HK-2 (cell line): ENCODE data around the gene RHBDD3.
A peak's percentile ranks its signal among the peaks of the same experiment; 100 is the strongest.
"Not testable (repeated sequence)": the region's sequence is repeated elsewhere in the genome, so short reads cannot be mapped to it uniquely, and the experiment has no call there.

Experiments
- DNase-seq: peaks from one replicate; pipeline ENCODE4 v3.0.0-alpha.2; 2018; ENCODE audit not compliant: unreplicated experiment

Gene RHBDD3

DNA sequence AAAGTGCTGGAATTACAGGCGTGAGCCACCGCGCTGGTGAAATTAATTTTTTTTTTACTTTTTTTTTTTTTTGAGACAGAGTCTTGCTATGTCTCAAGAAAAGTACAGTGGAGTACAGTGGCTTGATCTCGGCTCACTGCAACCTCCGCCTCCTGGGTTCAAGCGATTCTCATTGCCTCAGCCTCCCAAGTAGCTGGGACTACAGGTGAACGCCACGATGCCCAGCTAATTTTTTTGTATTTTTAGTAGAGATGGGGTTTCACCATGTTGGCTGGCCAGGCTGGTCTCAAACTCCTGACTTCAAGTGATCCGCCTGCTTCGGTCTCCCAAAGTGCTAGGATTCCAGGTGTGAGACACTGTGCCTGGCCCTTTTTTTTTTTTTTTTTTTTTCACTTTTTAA, 19.9 kb downstream of the RHBDD3 start:
- not testable (repeated sequence) for DNase-seq

DNA sequence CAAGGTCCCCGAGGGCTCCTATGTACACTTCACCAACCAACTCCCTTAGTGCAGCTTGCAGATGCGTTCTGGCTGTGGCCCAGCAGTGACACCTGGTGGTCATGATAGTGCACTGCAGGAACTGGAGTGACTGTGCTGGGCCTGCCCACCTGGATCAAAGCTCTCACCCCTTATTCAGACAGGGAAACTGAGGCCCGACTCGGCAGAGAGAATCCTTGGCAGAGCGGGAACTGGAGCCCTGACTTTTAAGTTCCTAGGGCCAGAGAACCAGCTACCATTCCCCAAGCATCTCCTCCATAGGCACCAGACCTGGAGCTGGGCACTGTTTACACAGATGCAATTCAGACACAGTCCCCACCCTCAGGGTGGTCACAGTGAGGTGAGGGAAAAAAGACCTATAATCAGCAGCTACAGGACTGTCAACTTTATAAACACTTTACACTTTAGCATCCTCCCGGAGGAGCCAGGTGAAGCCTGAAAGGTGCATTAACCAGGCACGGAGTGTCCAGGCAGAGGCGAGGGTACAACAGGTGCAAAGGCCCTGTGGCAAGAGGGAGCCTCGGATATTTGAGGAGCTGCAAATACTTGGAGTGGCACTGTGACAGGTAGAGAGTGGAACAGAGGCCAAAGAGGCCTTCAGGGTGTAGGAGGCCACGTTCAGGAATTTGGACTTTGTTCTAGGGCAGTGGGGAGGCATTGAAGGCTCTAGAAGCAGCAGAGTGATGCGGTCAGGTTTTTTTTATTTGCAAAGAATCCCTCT, 22.0 kb downstream of the RHBDD3 start:
- peak; percentile 58 for DNase-seq

DNA sequence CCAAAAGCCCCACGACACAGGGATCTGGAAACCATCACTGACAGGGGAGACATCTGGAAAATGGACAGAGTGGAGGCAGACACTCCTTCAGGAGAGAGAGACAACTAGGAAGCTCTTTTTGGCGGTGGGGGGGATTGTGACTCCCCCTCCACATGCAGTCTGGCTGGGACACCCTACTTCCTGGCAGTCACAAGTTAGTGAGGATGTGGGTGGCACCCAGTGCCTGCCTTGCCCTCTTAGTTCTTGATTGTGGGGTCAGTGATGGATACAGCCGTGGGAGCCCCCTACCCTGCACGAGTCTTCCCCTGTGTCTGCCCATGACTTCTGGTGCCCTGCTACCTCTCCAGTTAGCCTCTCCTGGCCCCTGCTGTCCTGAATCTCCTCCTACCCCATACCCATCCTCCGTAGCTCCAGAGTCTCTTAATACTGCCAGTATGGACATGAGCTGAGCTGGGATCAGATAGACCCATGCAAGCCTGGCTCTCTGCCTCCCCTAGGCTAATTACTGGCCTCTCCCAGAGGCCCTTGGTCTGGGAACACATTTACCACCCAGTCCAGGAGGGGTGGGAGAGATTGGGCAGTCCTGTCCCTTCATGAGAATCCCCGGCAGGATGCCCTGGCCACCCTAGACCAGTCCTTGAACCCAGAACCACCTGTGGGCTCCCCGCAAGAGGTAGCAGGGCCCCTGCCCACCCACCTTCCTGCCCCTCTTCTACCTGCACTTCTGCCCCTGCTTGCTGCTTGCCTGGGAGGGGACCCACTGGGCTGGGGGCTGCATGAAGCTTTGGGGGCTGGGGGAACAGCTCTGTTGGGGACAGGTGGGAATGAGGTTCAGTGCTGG, 22.8 kb downstream of the RHBDD3 start:
- no peak for DNase-seq

DNA sequence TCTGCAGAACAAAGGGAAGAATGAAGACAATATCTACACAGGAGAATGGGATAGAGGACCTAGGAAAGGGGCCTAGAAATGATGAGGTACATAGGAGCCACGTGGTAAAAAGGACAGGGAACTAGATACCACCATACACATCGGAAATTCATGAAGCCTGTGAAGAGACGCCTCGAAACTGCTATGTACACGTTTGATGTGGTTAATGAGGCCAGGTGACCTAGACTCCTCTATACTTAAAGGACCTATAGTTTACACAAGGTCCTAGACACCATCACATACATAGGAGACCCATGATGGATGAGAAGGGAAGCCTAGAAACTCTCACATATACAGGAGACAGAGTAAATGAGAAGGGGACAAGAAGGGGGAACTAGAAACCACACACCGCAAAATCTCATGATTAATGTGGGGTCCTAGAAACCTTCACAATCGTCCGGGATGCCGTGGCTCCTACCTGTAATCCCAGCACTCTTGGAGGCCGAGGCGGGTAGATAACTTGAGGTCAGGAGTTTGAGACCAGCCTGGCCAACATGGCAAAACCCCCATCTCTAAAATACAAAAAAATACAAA, 23.8 kb downstream of the RHBDD3 start:
- DNase-seq, result no peak

DNA sequence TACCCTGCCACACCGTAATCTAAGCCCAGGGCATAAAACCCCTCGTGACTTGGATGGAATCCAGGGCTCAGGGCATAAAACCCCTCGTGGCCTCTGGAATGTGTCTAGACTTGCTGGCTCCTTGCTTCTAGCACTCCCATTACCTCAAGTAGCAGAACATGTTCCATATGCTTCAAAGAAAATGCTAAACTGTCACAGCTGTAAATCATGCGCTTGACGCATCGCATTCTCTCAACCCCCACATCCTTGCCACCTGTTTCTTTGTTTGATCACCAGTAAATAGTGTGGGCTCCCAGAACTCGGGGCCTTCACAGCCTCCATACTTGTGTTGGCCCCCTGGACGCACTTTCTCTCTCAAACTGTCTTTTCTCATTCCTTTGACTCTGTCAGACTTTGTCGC, 27.3 kb downstream of the RHBDD3 start:
- not testable (repeated sequence) for DNase-seq

DNA sequence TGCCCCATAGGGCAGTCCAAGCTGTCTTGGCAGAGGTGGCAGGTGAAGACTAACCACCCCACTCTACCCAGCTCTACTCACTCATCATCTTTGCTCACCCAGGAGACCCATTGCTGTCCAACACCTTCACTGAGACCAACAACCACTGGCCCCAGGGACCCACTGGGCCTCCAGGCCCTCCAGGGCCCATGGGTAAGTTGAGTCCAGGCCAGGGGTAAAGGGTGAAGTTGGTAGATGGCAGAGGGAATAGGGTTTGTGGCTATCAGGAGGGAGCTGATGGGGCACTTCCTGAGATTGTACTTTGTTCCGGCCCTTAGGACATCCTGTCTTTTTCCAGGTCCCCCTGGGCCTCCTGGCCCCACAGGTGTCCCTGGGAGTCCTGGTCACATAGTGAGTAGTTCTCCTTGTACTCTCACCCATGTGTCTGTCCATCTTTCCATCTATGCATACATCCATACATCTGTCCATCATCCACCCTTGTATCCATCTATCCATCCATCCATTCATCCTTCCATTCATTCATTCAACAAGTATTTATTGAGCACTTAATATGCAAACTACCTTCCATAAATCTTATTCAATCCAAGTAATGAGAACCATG, 34.4 kb downstream of the RHBDD3 start:
- no peak for DNase-seq

DNA sequence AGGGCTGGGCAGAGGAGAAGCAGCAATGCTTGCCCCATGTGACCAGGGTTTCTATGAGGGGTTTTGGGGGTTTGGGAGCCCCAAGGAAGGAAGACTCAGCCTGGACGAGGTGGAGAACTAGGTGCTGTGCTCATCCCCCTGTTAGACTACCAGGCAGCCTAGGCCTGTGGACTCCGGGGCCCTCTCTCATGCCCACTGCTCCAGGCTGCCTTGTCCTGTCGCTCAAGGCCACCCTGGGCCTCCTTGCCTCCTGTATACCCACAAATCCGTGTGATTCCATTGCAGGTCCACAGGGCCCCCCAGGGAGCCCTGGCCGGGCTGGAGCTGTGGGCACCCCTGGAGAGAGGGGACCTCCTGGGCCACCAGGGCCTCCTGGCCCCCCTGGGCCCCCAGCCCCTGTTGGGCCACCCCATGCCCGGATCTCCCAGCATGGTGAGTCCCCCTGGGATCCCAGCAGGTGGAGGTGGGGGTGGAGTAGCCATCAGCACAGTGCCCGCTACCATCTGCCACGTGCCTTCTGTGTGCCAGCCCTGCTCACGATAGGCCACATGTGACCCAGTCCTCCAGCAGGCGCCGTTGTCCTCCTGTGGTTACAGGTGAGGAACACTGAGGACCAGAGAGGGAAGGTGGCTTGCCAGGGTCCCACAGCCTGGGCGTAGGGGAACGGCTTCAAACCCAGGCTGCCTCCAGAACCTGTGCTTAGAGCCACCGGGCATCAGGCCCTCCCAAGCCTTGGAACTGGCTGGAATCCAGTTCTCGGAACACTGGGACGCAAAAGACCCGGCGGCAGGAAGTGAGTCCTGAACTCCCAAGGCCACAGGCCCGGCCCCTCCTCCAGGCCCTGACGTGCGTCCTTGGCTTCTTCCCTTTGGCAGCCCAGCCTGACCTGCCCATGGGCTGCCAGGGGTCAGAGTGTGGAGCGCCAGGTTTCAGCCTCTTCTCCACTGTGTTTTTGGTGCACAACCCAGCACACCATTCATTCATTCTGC, 35.5 kb downstream of the RHBDD3 start:
- no peak for DNase-seq

DNA sequence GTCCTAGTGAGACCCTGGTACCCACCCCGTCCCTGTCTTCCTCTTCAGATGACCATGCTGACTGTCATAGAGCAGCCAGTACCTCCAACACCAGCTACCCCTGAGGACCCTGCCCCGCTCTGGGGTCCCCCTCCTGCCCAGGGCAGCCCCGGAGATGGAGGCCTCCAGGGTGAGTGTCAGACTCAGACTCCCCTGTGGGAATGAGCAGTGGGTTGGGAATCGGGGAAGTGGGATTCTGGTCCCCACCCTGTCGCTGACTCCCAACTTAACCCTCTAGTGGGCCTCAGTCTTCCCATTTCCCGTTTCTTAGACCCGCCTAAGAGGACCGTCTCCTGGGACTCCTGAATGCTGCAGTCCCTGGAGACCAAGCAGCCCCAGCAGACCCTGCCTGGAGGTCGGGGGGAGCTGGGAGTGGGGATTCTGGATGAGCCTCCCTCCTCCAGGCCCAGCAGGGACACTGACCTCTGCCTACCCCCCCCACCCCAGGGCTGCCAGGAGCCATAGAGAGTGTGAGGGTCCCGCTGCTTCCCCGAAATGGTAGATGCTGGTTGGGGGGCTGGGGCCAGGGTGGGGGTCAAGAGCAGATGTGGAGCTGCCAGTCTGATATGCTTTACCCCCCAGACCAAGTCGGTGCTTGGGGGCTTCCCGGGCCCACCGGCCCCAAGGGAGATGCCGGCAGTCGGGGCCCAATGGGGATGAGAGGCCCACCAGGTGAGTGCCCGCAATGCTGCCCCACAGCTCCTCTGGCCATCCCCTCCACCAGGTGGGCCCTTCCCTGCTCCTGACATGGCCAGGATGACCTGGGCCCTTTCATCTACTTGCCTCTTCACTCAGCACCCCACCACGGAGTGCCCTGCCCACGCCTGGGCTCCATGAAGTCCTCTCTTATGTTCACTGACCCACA, 36.6 kb downstream of the RHBDD3 start:
- DNase-seq, result no peak

DNA sequence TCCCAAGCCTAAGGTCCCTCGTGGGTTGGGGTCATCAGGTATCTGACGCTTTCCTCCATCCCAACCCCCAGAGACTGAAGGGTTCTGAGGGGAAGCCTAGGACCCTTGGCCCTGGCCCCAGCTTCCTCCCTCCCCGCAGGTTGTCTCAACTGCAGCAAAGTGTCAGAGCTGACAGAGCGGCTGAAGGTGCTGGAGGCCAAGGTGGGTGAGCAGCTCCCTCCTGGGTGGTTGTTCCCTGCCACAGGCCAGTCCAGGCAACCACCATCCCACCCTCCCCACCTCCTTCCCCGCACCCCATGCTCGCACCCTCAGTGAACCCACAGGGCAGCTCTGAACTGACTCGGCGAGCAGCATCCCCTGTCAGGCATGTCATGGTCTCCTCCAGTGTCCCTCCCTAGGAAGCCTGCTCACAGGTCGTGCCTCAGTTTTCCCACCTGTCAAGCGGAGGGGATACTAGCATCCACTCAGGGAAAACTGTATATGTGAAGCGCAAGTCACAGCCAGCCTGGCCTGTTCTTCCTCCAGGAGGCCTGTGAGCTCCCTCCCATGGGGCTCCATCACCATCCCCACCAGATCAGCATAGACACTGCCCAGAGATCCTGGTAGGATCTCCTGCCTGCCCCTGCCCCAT, 41.3 kb downstream of the RHBDD3 start:
- DNase-seq, result no peak

DNA sequence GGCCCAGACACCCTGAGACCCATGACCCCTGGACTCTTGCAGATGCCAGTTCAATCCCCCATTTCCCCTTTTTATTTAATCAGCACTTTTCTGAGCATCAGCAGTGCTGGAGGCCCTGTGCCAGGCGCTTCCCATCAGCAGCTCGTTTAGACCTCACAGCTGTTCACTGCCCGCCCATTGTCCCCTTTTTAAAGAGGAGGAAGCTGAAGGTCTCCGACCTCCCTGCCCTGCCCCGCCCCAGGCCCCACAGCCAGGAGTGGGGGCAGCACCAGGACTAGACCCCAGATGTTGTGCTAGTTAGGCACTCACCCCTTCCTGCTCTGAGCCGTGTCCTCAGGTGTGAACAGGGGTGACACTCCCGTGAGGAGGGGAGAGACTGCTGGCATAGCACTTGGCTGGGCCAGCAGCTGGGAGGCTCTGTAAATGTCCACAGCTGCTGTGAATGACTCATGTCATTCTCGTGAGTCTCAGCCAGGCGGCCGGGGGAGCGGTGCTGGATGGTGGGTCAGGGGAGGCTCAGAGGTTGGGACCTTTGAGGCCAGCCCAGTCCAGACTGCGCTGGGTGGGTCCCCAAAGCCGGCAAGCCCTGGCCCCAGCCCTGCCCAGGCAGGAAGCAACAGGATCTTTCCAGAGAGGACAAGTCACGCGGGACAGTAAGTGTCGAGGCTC, 42.2 kb downstream of the RHBDD3 start:
- no peak for DNase-seq

DNA sequence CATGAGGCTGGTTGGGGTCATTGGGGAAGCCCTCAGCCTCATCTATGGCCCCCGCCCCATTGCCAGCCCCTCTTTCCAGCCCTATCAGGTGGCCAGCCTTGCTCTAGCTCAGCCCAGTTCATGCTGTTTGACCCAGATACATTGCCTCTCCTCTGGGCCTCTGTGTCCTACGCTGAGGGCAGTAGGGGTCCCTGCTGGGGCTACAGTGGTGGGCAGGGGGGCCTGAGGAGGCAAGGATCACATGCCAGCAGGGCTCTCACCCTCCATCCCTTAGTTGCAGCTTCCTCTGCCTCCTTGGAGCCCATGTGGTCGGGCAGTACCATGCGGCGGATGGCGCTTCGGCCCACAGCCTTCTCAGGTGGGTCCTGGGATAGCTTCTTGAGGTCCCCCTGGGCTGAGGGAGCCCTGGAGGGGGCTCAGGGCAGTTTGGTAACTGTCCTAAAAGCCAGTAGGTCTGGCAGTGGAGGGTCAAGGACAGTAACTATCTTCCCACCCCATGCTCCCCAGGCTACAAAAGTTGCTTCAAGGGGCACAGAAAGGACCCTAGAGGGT, 42.8 kb downstream of the RHBDD3 start:
- DNase-seq, result no peak

DNA sequence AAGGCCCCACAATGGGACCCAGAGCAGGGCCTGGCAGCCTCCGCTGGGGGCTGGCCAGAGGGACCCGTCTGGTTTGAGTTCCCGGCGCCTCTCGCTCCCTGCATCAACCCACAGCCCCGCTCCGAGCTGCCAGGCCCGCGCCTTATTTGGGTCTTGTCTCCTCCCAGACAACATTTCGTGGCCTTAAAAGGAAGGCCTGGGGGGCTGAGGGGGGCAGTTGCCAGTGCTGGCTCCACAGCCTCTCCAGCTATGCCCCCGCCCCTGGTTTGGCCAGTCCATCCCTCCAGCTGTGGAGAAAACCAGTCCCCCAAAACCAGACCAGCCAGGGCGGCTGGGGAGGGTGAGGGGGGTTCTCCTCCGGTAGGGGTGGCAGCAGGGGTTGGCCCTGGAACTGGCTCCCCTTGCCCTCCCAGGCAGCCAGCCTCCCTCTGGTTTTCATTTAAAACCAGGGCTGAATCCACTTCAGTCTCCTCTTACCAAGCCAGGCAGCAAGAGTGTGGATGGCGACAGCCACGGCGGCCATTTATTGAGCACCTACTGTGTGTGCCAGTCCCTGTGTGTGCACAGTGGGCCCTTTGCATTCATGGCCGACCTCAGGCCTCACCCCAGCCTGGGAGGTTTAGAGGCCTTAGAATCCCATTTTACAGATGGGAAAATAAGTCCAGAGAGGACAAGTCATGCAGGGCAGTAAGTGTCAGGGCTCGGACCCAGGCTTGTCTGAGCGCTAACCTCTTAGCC, 43.5 kb downstream of the RHBDD3 start:
- DNase-seq, result no peak

DNA sequence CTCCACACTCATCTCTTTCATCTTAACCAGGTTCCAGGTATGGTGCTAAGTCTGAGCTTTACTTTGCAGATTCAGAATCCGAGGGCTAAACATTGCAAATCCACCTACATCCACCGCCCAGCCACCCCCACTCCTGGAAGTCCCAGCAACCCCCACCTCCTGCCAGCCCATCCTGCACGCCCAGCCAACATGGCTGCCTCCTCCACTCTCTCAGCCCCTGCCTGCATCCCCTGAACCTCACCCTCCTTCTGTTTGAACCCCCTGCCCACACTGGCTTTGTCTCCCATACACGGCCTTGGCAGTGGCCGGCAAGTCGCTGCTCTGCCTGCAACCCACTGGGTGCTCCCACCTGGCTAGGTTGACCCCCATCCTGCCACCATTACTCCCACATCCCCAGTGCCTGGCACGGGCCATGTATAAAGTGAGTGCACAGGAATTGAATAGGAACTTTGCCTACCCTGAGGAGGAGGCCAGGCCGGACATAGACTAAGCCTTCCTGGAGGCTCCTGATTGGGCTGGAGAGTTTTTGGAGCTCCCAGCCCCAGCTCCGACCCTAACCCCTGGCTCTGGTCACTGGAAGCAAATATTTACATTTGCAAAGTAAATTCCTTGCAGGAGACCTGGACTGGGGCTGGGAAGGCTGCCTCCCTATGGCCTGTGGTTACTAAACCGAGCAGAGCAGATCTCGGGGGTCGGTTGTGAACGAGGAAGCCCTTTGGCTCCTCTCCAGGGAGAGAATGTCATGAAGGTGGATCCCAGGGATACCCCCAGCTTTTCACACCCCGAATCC, 47.7 kb downstream of the RHBDD3 start:
- no peak for DNase-seq

DNA sequence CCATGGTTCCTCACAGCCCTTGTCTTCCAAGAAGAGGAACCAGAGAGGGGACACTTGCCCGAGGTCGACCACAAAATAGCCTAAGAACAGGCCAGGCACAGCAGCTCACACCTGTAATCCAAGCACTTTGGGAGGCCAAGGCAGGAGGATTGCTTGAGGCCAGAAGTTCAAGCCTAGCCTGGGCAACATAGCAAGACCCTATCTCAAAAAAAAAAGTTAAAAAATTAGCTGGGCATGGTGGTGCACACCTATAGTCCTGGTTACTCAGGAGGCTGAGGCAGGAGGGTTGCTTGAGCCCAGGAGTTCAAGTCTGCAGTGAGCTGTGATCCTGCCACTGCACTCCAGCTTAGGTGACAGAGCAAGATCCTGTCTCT, 48.4 kb downstream of the RHBDD3 start:
- DNase-seq, result not testable (repeated sequence)

DNA sequence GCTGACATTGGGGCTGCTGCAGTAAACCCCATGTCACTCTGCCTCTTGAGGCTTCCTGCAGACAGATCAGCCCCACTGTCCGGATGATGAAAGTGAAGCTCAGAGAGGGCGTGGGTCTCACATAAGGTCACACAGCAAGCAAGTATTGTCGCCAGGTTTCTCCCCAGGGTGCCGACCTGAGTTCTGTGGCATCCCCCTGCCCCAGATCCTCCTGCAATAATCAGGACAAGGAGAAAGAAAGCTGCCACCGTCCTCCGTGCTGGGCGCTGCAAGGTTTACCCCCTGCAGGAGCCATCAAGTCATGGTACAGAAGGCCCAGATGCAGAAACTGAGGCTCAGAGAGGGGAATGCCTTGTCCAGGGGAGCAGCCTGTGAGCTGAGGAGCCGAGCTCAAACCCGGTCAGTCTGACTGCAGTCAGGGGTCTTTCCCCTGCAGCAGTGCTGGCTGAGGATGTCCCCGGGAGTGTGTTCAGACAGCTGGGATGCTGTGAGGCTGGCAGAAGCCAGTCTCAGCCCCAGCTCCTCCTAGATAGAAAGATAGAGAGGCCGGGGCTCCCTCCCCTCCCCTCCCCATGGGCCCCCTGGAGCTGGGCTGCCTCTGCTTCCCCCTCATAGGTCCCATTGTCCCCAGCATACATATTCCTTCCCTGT, 48.9 kb downstream of the RHBDD3 start:
- no peak for DNase-seq

DNA sequence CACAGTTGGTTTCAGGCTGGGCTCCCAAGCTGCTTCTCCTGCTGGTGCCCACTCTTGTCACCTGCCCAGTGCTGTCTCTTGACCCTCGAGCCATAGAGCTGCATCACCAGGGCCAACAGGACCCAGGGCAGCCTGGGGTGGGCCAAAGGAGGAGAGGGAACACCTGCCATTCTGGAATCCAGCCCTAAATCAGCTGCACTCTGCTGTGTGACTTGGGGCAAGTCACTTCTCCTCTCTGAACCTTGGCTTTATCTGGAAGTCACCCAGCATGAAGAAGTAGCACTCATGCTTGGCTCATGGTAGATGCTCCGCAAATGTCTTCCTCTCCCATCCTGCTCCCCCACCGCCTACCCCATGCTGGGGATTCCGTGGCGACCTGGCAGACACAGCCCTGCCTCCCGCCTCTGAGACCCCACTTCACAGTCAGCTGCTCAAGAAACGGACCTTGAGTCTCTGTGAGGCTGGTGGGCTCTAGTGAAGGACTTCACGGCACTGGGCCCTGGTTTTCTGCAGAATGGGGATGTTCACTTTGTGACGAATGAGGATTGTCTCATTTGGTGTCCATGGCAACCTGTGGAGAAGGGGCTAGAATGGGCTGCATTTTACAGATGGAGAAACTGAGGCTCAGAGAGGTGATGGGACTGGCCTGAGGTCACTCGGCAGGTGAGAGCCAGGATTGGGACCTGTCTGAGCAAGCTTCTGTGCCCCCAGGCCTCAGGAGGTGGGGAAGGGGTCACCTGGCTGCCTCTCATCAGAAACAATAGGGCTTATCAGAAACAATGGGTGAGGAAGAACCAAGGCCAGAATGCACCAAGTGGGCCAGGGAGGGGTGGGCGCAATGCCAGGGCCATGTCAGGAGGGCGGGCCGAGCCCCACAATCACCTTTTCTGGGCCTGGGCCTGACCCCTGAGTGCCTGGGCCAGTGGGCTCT, 49.7 kb downstream of the RHBDD3 start:
- DNase-seq, result no peak
